HL-60/S4 treated with retinoic acid at 250 ng/mL for 4 days and 3 days (cell line): ENCODE measurements around the gene ARPC2.

Source experiments
- in situ Hi-C: fragments of 300-500 bp; cut with MboI; formaldehyde crosslinking; loops from 2 replicates; pipeline ENCODE4 v1.7.0; 2022; ENCODE audit warnings: low sequenced_read_pairs

Gene ARPC2

DNA sequence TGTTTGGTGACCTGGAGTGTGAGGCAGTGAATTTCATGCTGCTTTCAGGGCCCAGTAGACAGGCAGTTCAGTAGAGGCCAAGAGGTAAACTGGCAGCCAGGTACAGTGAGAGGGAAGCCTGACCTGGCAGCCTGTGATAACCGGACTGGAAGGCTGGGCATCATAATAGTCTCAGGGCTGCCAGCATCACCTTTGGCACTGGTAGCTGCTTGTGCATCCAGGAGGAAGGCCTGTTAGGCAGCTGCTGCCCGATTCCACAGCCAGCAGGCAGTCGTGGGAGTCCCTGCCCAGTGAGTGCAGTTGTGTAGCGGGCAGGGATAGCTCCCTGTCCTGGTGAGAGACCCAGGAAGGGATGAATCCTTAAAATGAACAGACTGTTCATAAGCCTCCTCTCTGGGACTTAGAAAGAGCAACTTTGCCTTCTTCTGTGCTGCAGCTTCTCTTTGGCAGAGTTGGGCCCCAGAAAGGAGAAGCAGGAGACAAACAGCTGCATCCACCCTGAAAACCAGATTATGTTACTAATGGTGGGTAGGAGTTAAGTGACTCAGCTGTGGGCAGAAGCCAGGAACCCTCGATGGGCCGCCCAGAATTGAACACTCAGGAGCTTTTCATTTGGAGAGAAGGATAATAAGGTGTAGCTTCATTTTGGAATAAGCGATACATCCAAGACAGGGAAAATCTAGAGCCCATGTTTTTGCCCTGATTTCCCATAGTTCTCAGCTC, 35.7 kb downstream of the ARPC2 start:
- in situ Hi-C loops, result no loop called here

DNA sequence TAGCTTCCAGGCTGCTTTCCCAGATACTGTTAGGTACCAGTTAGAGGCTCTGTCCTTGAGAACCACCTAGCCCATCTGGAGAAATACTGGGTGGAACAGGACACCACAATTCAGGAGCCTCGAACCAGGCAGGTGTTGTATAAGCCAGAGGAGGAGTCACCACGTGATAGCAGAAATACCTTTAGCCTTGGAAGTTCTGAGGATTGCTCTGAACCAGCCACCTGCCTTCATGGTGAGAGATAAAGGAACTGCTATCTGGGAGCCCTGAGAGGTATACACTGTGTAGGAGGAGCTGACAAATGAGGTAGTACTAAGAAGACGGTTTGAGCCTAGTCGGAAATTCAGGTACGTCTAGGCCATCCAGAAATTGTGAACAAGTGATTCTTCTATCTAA, 36.2 kb downstream of the ARPC2 start:
- in situ Hi-C loops, result no loop called here

DNA sequence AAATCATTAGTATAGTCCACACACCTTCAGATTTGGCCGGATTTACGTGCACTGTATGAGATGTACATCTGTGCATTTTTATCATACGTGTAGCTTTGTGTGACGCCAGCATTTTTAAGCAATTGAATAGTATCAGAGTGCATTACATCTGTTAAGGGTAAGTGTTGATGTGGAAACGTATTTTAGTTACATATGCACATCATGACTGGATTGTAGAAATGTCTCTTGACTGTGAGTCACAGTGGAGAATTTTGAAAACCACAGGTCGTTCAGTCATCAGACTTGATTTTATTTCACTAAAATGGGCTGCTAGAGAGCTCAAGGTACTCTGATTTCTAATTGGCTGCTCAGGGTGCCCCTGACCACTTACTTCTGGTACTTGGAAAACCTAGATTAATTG, 38.5 kb downstream of the ARPC2 start:
- in situ Hi-C loops, result no loop called here

DNA sequence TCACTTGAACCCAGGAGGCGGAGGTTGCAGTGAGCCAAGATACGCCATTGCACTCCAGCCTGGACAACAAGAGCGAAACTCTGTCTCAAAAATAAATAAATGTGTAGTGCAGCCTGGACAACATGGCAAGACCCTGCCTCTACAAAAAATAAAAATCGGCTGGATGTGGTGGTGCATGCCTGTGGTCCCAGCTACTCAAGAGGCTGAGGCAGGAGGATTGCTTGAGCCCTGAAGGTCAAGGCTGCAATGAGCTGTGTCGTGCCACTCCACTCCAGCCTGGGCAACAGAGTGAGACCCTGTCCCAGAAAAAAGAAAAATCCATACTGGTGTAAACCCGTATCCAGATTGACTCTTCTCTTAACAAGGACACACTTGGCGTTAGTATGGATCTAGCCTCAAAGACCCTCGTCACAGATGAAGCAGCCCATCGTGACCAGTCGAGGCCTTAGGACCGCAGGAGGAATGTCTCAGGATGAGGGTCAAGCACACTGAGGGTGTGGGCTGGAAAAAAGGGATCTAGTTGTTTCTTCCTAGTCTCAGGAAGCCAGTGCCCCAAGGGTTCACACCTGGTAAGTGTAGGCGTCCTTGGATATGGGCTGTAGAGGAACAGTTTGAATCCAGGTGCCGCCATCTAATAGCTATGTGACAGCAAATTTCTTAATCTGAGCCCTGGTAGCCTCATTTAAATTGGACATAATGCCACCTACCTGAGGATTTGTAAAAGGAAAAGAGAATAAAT, 39.8 kb downstream of the ARPC2 start:
- in situ Hi-C loops, result no loop called here

DNA sequence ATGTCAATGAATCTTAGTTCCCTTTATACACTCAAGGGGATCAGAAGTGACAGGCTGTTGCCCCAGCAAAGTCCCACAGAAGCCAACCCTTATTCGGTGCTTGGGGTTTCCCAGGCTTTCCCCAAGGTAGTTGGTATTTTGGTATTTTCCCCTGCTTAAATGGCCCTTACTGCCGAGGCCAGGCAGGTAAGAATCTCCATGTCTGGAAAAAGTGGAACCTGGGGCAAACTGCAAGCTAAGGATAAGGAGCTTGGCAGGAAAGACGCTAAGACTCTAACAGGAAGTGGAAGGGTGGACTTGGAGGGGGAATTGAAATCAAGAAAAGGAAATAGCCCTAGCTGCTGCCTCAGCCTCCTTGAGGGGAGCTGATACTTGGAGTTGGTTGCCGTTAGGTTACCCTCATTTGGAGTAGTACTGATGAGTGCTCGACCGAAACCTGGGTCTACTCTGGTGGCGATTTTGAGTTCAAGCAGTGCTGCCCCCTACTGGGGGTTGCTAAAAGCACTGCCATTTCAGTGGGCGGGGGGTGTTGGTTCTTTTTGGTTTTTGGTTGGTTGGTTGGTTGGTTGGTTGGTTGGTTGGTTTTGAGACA, 40.5 kb downstream of the ARPC2 start:
- in situ Hi-C loops, result no loop called here

DNA sequence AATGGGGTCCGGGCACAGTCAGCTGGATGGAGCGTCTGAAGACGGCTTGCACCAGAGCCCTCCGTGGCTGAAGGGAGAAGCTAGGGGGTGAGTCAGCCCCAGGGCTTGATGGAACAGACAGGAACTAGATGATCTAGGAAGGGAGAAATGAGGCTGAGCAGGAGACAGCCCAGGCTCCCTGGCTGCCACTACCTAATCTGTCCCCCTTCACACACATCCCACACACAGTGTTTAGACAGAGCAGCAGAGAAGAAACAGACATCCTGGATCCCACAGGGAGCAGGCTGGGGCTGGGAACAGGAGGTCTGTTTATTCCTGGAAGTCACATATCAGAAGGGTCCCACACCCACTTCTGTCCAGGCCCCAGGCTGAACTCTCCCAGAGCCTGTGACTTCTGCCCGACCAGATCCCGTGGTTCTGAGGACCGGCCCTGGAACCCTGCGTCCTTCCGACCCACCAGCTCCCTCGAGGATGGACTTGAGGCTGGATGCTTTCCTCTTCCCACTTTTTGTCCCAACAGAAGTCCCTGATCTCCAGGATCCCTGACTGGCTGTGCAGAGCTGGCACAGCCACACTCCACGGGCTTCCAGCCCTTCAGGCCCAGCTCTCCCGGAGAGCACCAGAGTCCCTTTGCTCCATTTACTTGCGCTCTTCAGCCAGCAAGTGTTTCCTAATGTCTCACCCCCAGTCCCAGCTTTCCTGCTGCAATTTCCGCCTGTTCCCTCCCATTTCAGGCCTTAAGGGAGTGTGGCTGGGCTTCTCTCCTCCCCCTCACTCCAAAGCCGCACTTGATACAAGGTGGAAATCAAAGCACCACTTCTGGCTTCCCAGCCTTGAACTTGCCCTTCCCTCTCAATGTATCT, 42.3 kb downstream of the ARPC2 start:
- in situ Hi-C loops, result no loop called here

DNA sequence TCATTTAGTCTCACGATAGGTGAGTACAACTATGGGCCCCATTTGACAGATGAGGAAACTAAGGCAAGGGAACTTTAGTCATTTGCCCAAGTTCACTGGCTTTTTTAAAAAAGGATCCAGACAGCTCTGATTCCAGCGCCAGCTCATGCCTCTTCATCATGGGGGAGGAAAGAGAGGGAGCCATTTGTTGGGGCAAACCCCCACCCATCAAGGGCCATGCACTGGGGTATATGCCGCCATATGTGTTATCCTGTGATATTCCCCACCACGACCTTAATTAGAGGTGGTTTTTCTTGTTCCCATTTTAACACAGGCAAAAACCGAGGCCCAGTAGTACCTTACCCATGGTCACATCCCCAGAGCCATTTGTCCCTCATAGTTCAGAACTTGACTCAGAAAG, 43.2 kb downstream of the ARPC2 start:
- in situ Hi-C loops, result loop anchor here (10.0 kb wide), 1 partner anchor 75 kb away; no protein-coding TSS in a partner anchor

DNA sequence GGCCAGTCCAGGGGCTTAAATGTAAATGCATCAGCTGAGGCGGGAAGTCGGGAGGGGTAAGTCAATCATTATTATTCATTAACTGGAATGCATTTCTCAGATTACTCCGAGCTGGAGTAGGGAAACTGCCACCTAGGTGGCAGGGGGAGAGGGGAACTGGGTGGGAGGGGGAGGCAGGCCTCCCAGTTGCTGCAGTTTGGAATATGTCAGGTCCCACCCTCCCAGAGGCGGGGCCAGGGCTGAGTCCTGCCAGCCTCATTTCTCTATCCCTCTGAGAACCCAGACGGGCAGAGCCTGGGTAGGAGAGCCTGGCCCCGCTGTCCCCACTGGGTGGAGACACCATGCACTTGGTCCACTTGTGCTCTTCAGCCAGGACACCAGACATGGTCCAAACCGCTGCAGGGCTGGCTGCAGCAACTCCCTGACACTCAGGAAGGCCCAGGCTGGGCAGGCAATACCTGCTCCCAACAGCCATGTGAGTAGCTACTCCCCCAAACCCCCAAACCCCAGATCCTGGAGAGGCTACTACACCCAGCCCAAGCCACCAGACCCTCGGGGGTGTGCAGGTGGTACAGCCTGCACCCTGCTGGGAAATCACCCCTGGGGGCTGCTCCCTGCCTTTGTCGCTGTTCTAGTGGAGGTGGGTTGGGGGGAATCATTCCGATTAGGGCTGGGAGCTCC, 43.9 kb downstream of the ARPC2 start, which contains the start of gene GPBAR1:
Gene GPBAR1, plus strand, starts transcription at position 274 of the 681 bp plus-strand sequence. CDS start 1,710 bp downstream, outside the sequence.
- in situ Hi-C loops, result loop anchor here (10.0 kb wide), 1 partner anchor 76 kb away; no protein-coding TSS in a partner anchor

DNA sequence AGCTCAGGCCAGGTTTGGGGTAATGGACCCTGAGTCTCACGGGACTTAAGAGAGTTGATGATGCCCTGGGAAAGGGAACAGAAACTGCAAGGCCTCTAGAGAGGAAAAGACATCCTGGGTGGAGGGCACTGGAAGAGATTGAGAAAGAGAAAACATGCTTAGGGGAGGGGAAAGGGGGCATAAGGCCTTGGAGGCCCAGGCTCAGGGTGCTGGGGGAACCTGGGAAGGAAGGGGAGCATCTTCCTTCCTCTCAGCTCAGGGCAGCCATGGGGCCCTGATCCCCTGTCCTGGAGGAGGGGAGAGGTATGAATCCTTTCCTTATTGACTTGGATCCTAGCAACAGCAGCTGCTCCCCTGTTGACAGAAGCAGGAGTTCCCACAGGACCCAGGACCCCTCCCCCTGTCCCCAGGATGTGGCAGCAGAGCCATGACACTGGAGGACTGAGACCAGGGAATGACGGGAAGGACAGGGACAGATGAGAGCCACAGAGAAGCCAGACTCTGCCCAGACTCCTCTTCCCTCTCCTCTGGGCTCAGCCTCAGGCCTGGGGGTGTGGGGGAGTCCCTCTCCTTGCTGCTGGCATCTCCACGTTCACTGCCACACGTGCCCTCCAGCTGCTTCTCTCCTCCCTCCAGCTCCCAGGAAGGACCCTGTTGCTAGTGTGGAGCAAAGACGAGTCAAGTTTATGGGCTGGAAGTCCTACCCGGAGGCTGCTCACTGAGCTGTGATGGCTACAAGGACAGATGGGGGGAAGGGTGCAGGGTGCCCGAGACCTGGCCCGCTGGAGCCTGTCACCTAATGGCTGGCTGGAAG, 44.6 kb downstream of the ARPC2 start:
- in situ Hi-C loops, result loop anchor here (10.0 kb wide), 1 partner anchor 77 kb away; no protein-coding TSS in a partner anchor

DNA sequence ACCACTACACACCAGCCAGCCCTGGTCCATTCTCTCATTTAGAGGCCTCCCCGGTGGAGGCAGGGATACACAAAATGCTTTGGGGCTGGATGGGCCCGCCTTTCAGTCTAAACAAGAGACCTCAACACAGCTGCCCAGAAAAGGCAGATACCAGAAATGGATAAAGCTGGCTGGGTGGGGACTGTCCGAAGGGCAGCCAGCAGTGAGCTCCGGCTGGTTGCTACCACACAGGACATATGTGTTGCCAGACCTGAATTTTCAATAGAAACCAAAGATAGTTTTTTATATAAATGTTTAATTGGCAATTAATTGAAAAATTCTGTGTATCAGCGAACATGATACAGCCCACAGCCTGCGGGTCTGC, 45.2 kb downstream of the ARPC2 start:
- in situ Hi-C loops, result loop anchor here (10.0 kb wide), 1 partner anchor 77 kb away; no protein-coding TSS in a partner anchor

DNA sequence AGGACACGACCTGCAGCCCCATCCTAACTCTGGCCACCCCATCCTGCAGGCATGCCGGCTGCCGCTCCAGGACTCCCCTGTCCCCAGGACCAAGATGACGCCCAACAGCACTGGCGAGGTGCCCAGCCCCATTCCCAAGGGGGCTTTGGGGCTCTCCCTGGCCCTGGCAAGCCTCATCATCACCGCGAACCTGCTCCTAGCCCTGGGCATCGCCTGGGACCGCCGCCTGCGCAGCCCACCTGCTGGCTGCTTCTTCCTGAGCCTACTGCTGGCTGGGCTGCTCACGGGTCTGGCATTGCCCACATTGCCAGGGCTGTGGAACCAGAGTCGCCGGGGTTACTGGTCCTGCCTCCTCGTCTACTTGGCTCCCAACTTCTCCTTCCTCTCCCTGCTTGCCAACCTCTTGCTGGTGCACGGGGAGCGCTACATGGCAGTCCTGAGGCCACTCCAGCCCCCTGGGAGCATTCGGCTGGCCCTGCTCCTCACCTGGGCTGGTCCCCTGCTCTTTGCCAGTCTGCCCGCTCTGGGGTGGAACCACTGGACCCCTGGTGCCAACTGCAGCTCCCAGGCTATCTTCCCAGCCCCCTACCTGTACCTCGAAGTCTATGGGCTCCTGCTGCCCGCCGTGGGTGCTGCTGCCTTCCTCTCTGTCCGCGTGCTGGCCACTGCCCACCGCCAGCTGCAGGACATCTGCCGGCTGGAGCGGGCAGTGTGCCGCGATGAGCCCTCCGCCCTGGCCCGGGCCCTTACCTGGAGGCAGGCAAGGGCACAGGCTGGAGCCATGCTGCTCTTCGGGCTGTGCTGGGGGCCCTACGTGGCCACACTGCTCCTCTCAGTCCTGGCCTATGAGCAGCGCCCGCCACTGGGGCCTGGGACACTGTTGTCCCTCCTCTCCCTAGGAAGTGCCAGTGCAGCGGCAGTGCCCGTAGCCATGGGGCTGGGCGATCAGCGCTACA, 45.9 kb downstream of the ARPC2 start:
- in situ Hi-C loops, result loop anchor here (10.0 kb wide), 1 partner anchor 78 kb away; no protein-coding TSS in a partner anchor

DNA sequence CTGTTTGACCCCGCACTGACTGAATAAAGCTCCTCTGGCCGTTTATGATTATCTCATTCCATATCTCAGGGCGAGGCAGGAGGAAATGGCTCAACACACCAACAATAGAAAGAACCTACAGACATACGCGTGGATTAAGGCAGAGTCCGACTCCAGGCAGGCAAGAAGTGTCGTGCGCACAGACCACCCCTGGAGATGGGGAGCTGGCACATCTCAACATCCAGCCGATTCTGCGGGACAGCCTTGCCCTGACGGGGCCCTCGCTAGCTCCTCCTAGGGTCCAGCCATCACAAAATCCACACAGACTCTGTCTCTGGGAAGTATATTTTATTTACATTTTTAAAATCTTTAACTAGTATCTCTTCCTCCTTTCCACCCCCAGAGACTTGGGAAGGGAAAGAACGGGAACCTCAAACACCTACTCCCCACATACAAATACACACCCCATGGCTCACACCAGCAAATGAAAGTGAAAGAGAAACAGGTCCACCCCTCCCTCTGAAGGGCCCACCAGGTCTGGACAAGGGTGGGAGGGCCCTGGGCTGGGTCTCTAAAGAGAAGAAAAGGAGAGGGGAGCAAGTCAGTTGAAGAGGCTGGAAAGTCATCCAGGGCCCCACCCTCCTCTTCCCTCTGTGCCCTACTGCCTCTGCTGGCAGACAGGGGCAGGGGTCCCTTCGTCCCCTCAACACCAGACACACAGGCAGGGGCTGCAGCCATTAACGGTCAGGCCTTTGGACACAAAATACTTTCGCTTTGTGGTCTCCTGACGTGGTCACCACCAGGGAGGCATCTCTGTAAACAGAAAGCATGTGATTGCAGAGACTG, 47.0 kb downstream of the ARPC2 start:
- in situ Hi-C loops, result loop anchor here (10.0 kb wide), 1 partner anchor 79 kb away; no protein-coding TSS in a partner anchor

DNA sequence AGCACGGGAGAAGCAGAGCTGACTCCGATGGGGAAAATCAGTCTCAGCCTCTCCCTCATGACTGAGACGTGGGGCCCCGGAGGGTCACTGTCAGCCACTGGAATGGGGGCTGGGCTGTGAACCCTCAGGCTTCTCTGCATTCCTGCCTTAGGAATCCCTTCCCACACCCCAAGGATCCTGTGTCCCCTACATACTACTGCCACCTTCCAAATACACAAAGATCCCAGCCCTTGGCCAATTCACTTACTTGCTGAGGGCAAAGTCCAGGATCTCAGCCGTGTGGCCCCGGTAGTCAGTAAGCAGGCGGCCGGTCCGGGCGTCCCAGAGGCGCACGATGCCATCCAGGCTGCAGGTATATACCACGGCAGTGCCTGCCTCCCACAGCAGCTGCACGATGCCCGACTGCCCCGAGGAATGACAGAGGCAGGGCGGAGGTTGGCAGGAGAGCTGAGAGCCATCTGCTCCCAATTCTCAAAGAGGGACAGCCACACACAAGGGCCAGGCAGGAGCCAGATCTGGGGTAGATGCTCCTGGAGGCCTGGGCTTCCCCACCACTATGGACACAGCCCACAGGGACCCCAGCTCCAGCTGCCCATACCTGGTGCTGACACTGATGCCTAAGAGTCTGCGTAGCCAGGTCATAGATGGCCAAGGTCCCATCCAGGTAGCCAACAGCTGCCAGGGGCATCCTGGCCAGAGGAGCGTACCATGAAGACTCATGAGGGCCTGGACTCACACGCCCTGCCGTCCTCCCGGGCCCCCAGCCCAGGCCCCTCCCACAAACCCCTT, 48.0 kb downstream of the ARPC2 start:
- in situ Hi-C loops, result loop anchor here (10.0 kb wide), 1 partner anchor 80 kb away; no protein-coding TSS in a partner anchor

DNA sequence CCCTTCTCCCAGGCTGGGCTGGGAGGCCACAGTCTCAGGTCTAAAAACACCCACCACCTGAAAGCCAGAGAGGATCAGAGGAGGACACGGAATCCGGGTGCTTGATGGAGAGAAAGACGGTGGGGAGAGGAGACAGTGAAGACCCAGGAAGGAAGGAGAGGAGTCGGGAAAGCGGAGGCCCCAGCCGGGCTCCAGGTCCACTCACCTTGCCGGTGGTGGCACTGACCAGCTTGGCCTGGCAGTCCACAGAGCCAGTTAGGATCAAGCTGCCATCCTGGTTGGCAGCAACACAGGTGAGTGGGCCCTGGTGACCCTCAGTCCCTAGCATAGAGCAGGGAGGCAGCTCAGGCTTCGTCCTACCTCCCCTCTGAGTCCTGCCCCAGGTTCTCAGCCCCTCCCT, 48.6 kb downstream of the ARPC2 start:
- in situ Hi-C loops, result loop anchor here (10.0 kb wide), 1 partner anchor 81 kb away; no protein-coding TSS in a partner anchor

DNA sequence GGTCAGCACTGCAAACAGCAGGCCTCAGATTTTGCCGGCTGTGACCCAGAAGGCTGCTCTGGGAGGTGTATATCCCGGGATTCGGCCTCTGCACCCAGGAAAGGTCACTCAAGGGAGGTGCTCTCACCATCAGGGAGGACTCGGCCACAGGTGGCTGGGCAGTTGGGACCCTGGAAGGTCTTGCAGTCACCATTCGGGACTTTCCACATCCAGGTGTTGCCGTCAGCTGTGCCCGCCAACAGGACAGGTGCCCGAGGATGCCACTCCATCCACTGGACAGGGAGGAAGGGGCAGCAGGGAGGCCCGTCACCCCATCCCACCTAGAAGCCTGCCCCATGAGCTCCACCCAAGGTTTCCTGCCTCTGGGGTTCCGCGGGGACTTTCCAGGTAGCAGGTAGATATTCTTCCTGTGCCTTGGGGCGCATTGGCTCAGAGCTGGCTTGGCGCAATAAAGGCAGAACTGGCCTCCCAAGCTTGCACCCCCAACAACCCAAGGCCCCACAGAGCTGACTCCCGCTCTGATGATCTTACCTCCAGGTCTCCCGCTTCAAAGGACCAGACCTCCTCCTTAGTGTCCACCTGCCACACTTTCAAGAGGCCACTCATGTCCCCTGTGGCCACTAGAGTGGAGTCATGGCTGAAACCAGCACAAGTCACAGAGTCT, 49.5 kb downstream of the ARPC2 start:
- in situ Hi-C loops, result loop anchor here (10.0 kb wide), 1 partner anchor 82 kb away; no protein-coding TSS in a partner anchor

DNA sequence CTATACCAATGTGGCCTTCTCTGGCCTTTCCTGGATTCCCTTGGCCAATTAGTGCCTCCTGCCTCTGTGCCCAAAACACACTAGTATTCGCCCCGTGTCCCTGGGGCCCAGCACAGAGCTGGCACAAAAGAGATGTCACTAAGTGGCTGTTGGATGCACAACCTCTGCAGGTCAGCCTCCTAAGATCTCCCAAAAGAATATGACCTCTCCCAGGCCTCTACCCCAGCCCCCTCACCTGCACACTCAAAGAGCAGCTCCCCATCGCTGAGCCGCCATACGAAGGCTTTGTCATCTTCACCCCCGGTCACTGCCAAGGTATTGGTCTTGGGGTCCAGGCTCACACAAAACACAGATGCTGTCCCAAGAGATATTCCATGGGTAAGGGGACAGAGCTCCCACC, 50.3 kb downstream of the ARPC2 start:
- in situ Hi-C loops, result loop anchor here (10.0 kb wide), 1 partner anchor 82 kb away; no protein-coding TSS in a partner anchor
